NCI-H2227 (cell line): ENCODE data around the gene OR52A5.

Experiments used
- DNase-seq: peaks from one replicate; lab custom pipeline; 2025; ENCODE audit not compliant: unreplicated experiment; lab: John Stamatoyannopoulos, UW

OR52A5 gene

GRCh38 chr11:5117588-5117987 lies 20.6 kb downstream of the OR52A5 start:
- no peak for DNase-seq

GRCh38 chr11:5115339-5115738 lies 22.8 kb downstream of the OR52A5 start:
- DNase-seq = no peak

- no peak for DNase-seq
Measured at GRCh38 chr11:5107285-5107684, 30.9 kb downstream of the OR52A5 start.

GRCh38 chr11:5103066-5103465 lies 35.1 kb downstream of the OR52A5 start:
- DNase-seq = no peak

GRCh38 chr11:5102246-5102645 lies 35.9 kb downstream of the OR52A5 start:
- DNase-seq = no peak

GRCh38 chr11:5096011-5096410 lies 42.1 kb downstream of the OR52A5 start:
- no peak for DNase-seq

- no peak for DNase-seq
Measured at GRCh38 chr11:5092821-5093585, 45.2 kb downstream of the OR52A5 start.

GRCh38 chr11:5090668-5091067 lies 47.5 kb downstream of the OR52A5 start:
- no peak for DNase-seq

- no peak for DNase-seq
Measured at GRCh38 chr11:5088556-5088955, 49.6 kb downstream of the OR52A5 start.

GRCh38 chr11:5083602-5084001 lies 54.6 kb downstream of the OR52A5 start:
- DNase-seq = no peak

- no peak for DNase-seq
Measured at GRCh38 chr11:5081405-5081804, 56.8 kb downstream of the OR52A5 start.
